IMR-90 (cell line): Measurements from ENCODE around the gene BCKDK. TPM values are rescaled to one million over a fixed set of nuclear protein-coding genes. Genes with fewer than 3 reads are reported as not detected.

ENCODE experiments used
- ATAC-seq: fragments of 200-7000 bp; cut with Tn5 transposase; 2 replicates; pipeline ENCODE4 v1.9.1; 2020; ENCODE audit warnings: low read depth, mild to moderate bottlenecking, moderate library complexity
- BruUV-seq: library from RNA; stranded (reverse); fragments of 400-500 nt; replicated peaks from 2 replicates; lab custom pipeline; 2021; lab: Mats Ljungman, UMichigan
- CTCF ChIA-PET: fragments of 300-600 bp; formaldehyde crosslinking; extraction: SDS; loops from one replicate; lab custom pipeline; 2021; ENCODE audit warnings: antibody characterized with exemption; lab: Yijun Ruan, JAX
- POLR2A ChIA-PET: fragments of 300-600 bp; sonication (Branson Sonifier 250); formaldehyde crosslinking; loops from one replicate; lab custom pipeline; 2022; ENCODE audit warnings: antibody characterized with exemption; ENCODE audit not compliant: unreplicated experiment; lab: Charles Lee
- DNase-seq: peaks from one replicate; pipeline ENCODE4 v3.0.0; 2013
- H2AFZ ChIP-seq: replicated peaks from 2 replicates; pipeline ENCODE3; 2013; ENCODE audit warnings: low read length, mild to moderate bottlenecking; ENCODE audit not compliant: poor library complexity
- H2AK5ac ChIP-seq: 2 replicates; pipeline ENCODE4 v1.6.1; 2013; ENCODE audit warnings: low read depth, low read length, inconsistent platforms
- H2AK9ac ChIP-seq: replicated peaks from 2 replicates; pipeline ENCODE3; 2013; ENCODE audit warnings: mild to moderate bottlenecking, low read depth, low read length, moderate library complexity; ENCODE audit not compliant: poor library complexity
- H2BK120ac ChIP-seq: 2 replicates; pipeline ENCODE4 v1.6.1; 2013; ENCODE audit warnings: low read depth, low read length, inconsistent platforms
- H2BK15ac ChIP-seq: 3 replicates; pipeline ENCODE4 v1.6.1; 2013; ENCODE audit warnings: low read depth, low read length, inconsistent platforms
- H2BK20ac ChIP-seq: 2 replicates; pipeline ENCODE4 v1.6.1; 2013; ENCODE audit warnings: low read depth, mild to moderate bottlenecking, inconsistent platforms, low read length, moderate library complexity
- H2BK5ac ChIP-seq: 2 replicates; pipeline ENCODE4 v1.6.1; 2013; ENCODE audit warnings: mild to moderate bottlenecking, low read depth, low read length, inconsistent platforms; ENCODE audit not compliant: poor library complexity, severe bottlenecking
- H3K14ac ChIP-seq: replicated peaks from 2 replicates; pipeline ENCODE4 v1.6.1; 2013; ENCODE audit warnings: low read depth, low read length, inconsistent platforms
- H3K18ac ChIP-seq: 2 replicates; pipeline ENCODE4 v1.6.1; 2013; ENCODE audit warnings: low read depth, low read length, control low read depth
- H3K23ac ChIP-seq: 2 replicates; pipeline ENCODE4 v1.6.1; 2013; ENCODE audit warnings: low read depth, low read length, inconsistent platforms
- H3K27ac ChIP-seq: 2 replicates; pipeline ENCODE4 v1.5.1; 2013; ENCODE audit warnings: mild to moderate bottlenecking, control low read depth, low read length; ENCODE audit not compliant: insufficient read depth
- H3K27me3 ChIP-seq: 2 replicates; pipeline ENCODE4 v1.6.1; 2013; ENCODE audit warnings: low read length; ENCODE audit not compliant: control insufficient read depth, insufficient read depth
- H3K36me3 ChIP-seq: 2 replicates; pipeline ENCODE4 v1.6.1; 2013; ENCODE audit warnings: low read length, mixed read lengths; ENCODE audit not compliant: control insufficient read depth, insufficient read depth
- H3K4ac ChIP-seq: 2 replicates; pipeline ENCODE4 v1.6.1; 2013; ENCODE audit warnings: low read depth, low read length, inconsistent platforms
- H3K4me1 ChIP-seq: 2 replicates; pipeline ENCODE4 v1.6.1; 2013; ENCODE audit warnings: low read length, mixed read lengths; ENCODE audit not compliant: control insufficient read depth, insufficient read depth
- H3K4me2 ChIP-seq: 2 replicates; pipeline ENCODE4 v1.6.1; 2013; ENCODE audit warnings: low read depth, mild to moderate bottlenecking, control low read depth, low read length, moderate library complexity
- H3K4me3 ChIP-seq: 2 replicates; pipeline ENCODE4 v1.5.1; 2013; ENCODE audit warnings: low read depth, mild to moderate bottlenecking, control low read depth, low read length, moderate library complexity; ENCODE audit not compliant: insufficient read depth
- H3K56ac ChIP-seq: 2 replicates; pipeline ENCODE4 v1.6.1; 2013; ENCODE audit warnings: low read length, inconsistent platforms; ENCODE audit not compliant: insufficient read depth; ENCODE audit errors: extremely low read depth
- H3K79me1 ChIP-seq, 2 experiments: 2 replicates each; pipeline ENCODE4 v1.6.1; 2013; ENCODE audit warnings: low read length in 2 of 2, inconsistent platforms in 1 of 2, low read depth in 1 of 2
- H3K9ac ChIP-seq: 2 replicates; pipeline ENCODE4 v1.6.1; 2013; ENCODE audit warnings: low read depth, low read length, control low read depth
- H3K9me1 ChIP-seq: 2 replicates; pipeline ENCODE4 v1.6.1; 2013; ENCODE audit warnings: low read length, inconsistent platforms; ENCODE audit not compliant: insufficient read depth
- H3K9me3 ChIP-seq: 2 replicates; pipeline ENCODE4 v1.6.1; 2013; ENCODE audit warnings: low read length; ENCODE audit not compliant: control insufficient read depth, insufficient read depth
- H4K20me1 ChIP-seq: 2 replicates; pipeline ENCODE4 v1.6.1; 2013; ENCODE audit warnings: low read length, inconsistent platforms; ENCODE audit not compliant: insufficient read depth
- H4K5ac ChIP-seq: 2 replicates; pipeline ENCODE4 v1.6.1; 2013; ENCODE audit warnings: mild to moderate bottlenecking, low read depth, low read length, control low read depth
- H4K8ac ChIP-seq, 2 experiments: 2 replicates each; pipeline ENCODE4 v1.6.1; 2013; ENCODE audit warnings: low read depth in 2 of 2, low read length in 2 of 2, control low read depth in 1 of 2, inconsistent platforms in 1 of 2
- H4K91ac ChIP-seq: 2 replicates; pipeline ENCODE4 v1.6.1; 2013; ENCODE audit warnings: low read depth, low read length, inconsistent platforms; ENCODE audit not compliant: insufficient read depth
- BHLHE40 ChIP-seq: fragments of 150-350 bp; IDR thresholded peaks from 2 replicates; pipeline ENCODE4 v1.6.1; 2016; ENCODE audit warnings: mild to moderate bottlenecking, low read depth, low read length
- CEBPB ChIP-seq: IDR thresholded peaks from 2 replicates; pipeline ENCODE4 v1.6.1; 2012; ENCODE audit warnings: low read depth, low read length, improper control_type of control experiment
- CHD1 ChIP-seq: IDR thresholded peaks from 2 replicates; pipeline ENCODE4 v1.6.1; 2012; ENCODE audit warnings: low read depth, low read length, improper control_type of control experiment
- CTCF ChIP-seq: conservative IDR thresholded peaks from 2 replicates; pipeline ENCODE4 v1.5.1; 2012; ENCODE audit warnings: mild to moderate bottlenecking, low read depth, low read length, improper control_type of control experiment
- FOS ChIP-seq: fragments of 150-350 bp; IDR thresholded peaks from 2 replicates; pipeline ENCODE4 v1.6.1; 2016; ENCODE audit warnings: low read depth, low read length
- MAFK ChIP-seq: IDR thresholded peaks from 2 replicates; pipeline ENCODE4 v1.6.1; 2012; ENCODE audit warnings: low read depth, low read length, improper control_type of control experiment
- MAZ ChIP-seq: IDR thresholded peaks from 2 replicates; pipeline ENCODE4 v1.6.1; 2012; ENCODE audit warnings: low read depth, mild to moderate bottlenecking, low read length, improper control_type of control experiment, moderate library complexity, borderline replicate concordance
- MXI1 ChIP-seq: IDR thresholded peaks from 2 replicates; pipeline ENCODE4 v1.6.1; 2012; ENCODE audit warnings: low read depth, mild to moderate bottlenecking, low read length, moderate library complexity, borderline replicate concordance
- NFE2L2 ChIP-seq: fragments of 150-350 bp; IDR thresholded peaks from 2 replicates; pipeline ENCODE4 v1.6.1; 2016; ENCODE audit warnings: low read depth, mild to moderate bottlenecking, low read length
- POLR2A ChIP-seq: IDR thresholded peaks from 2 replicates; pipeline ENCODE4 v1.6.1; 2012; ENCODE audit warnings: mild to moderate bottlenecking, low read depth, low read length
- RAD21 ChIP-seq: IDR thresholded peaks from 2 replicates; pipeline ENCODE4 v1.6.1; 2012; ENCODE audit warnings: low read length, improper control_type of control experiment
- RCOR1 ChIP-seq: IDR thresholded peaks from 2 replicates; pipeline ENCODE4 v1.6.1; 2012; ENCODE audit warnings: mild to moderate bottlenecking, low read length, improper control_type of control experiment; ENCODE audit not compliant: insufficient replicate concordance
- RFX5 ChIP-seq: IDR thresholded peaks from 2 replicates; pipeline ENCODE4 v1.8.0; 2012; ENCODE audit warnings: low read depth, mild to moderate bottlenecking, low read length, moderate library complexity
- SMC3 ChIP-seq: fragments of 150-350 bp; IDR thresholded peaks from 2 replicates; pipeline ENCODE4 v1.6.1; 2016; ENCODE audit warnings: low read depth, mild to moderate bottlenecking, antibody characterized with exemption, low read length, moderate library complexity
- WGBS, 2 experiments: methylation state at CpG; one replicate each; pipeline versions ENCODE4 v1.1.5 to v1.1.7; 2013; ENCODE audit warnings: missing lambda C conversion rate in 2 of 2; ENCODE audit not compliant: insufficient read length in 1 of 2; ENCODE audit errors: extremely low coverage in 2 of 2; 5-methylcytosine and 5-hydroxymethylcytosine counted together
- dilution Hi-C: fragments of 300-500 bp; cut with HindIII; formaldehyde crosslinking; loops from one replicate; pipeline ENCODE4 v1.14.3; 2018; ENCODE audit warnings: low sequenced_read_pairs; ENCODE audit not compliant: unreplicated experiment
- in situ Hi-C: fragments of 300-500 bp; cut with MboI; formaldehyde crosslinking; loops from 3 replicates; pipeline ENCODE4 v1.14.3; 2019; ENCODE audit warnings: low sequenced_read_pairs, inconsistent platforms, mixed read lengths
- intact Hi-C: fragments of 100-400 bp; cut with micrococcal nuclease; formaldehyde crosslinking; loops from 2 replicates; pipeline ENCODE4 v1.10.0; 2022
- polyA plus RNA-seq, 3 experiments: library from polyadenylated mRNA; depleted of rRNA; stranded (reverse); fragments of >200 nt; gene quantifications; 2 replicates each; pipeline ENCODE4 v1.2.3, GENCODE V29; 2012; ENCODE audit warnings: low replicate concordance in 1 of 3
- total RNA-seq: library from RNA; depleted of rRNA; stranded (reverse); fragments of >200 nt; gene quantifications from 2 replicates; pipeline ENCODE4 v1.2.3, GENCODE V29; 2012
- TF ChIP-seq, protein P1 (sequence below): fragments of 150-350 bp; IDR thresholded peaks from 2 replicates; pipeline ENCODE4 v1.6.1; 2017; ENCODE audit warnings: mild to moderate bottlenecking, antibody characterized with exemption, low read length, low read depth
- TF ChIP-seq, protein P2 (sequence below): fragments of 150-350 bp; IDR thresholded peaks from 2 replicates; pipeline ENCODE4 v1.6.1; 2016; ENCODE audit warnings: low read depth, mild to moderate bottlenecking, low read length, moderate library complexity, borderline replicate concordance

BCKDK gene
- total and polyA plus RNA-seq, 2 of the 4 experiments (the other 2 are of a cell fraction) = 26.0 to 79.3 TPM

- H3K9me3 ChIP-seq = no peaks in the 10 kb centered on the region
Measured at GRCh38 chr16:31092330-31092729, 15.9 kb upstream of the BCKDK start.

More at GRCh38 chr16:31092330-31092729, 15.9 kb upstream of the BCKDK start:
- H3K9ac ChIP-seq = no peak overlapping the region
- peak; percentile 55 for DNase-seq
- H2AK9ac ChIP-seq = peak overlapping the region; percentile 90
- POLR2A ChIA-PET = no interaction called here
- in situ Hi-C loops = no loop called here
- WGBS, 2 experiments = 60% methylated on average over 1 of the region's 5 CpGs; no CpG with 5 or more reads in 1 of the 2 experiments
- peaks cover 34 to 65% of the 10 kb centered on the region in 2 experiments; a peak in 3 of 4 replicates for H3K79me1 ChIP-seq
- no peak for ATAC-seq
- no peak overlapping the region for H4K5ac ChIP-seq
- H3K27me3 ChIP-seq = no peaks in the 10 kb centered on the region
- dilution Hi-C loops = no loop called here
- intact Hi-C loops = loop anchor here (5.0 kb wide), 1 partner anchor 60 kb away; the partner anchor contains the start of gene STX4
- peaks cover 15% of the 10 kb centered on the region for H3K9me1 ChIP-seq
- no peak overlapping the region for H4K91ac ChIP-seq
- TF ChIP-seq MAZ (no peak), FOS (no peak), NFE2L2 (no peak), RAD21 (no peak), MAFK (no peak), CEBPB (no peak), RFX5 (no peak), CHD1 (no peak), POLR2A (no peak), SMC3 (no peak), RCOR1 (no peak), CTCF (no peak), MXI1 (no peak), BHLHE40 (no peak)
- TF ChIP-seq, protein P1, sequence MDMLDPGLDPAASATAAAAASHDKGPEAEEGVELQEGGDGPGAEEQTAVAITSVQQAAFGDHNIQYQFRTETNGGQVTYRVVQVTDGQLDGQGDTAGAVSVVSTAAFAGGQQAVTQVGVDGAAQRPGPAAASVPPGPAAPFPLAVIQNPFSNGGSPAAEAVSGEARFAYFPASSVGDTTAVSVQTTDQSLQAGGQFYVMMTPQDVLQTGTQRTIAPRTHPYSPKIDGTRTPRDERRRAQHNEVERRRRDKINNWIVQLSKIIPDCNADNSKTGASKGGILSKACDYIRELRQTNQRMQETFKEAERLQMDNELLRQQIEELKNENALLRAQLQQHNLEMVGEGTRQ = no peak
- TF ChIP-seq, protein P2, sequence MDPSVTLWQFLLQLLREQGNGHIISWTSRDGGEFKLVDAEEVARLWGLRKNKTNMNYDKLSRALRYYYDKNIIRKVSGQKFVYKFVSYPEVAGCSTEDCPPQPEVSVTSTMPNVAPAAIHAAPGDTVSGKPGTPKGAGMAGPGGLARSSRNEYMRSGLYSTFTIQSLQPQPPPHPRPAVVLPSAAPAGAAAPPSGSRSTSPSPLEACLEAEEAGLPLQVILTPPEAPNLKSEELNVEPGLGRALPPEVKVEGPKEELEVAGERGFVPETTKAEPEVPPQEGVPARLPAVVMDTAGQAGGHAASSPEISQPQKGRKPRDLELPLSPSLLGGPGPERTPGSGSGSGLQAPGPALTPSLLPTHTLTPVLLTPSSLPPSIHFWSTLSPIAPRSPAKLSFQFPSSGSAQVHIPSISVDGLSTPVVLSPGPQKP = no peak
- peaks cover 21% of the 10 kb centered on the region for H3K36me3 ChIP-seq
- H2BK15ac ChIP-seq = no peak overlapping the region
- no TSS peak for BruUV-seq
- H3K56ac ChIP-seq = no peak overlapping the region
- H3K14ac ChIP-seq = no peak overlapping the region
- H3K23ac ChIP-seq = no peak overlapping the region
- H4K20me1 ChIP-seq = peaks cover 17% of the 10 kb centered on the region
- no peak overlapping the region for H3K4ac ChIP-seq
- H3K4me3 ChIP-seq = no peak overlapping the region
- no peak overlapping the region for H4K8ac ChIP-seq
- no peak overlapping the region for H2BK5ac ChIP-seq
- H2AFZ ChIP-seq = no peak overlapping the region
- no peak overlapping the region for H3K18ac ChIP-seq
- H2BK120ac ChIP-seq = no peak overlapping the region
- H2AK5ac ChIP-seq = no peak overlapping the region; the same call in 1 of the 2 replicates
- no peak overlapping the region for H2BK20ac ChIP-seq
- no peak overlapping the region for H3K27ac ChIP-seq
- H3K4me1 ChIP-seq = peaks cover 3% of the 10 kb centered on the region
- CTCF ChIA-PET = interaction anchor here (0.8 kb wide), 1 partner anchor 18 kb away, joined by 4 read pairs; the partner anchor contains the start of gene ZNF646
- no peak overlapping the region for H3K4me2 ChIP-seq
